HFF-Myc (cell line): ENCODE measurements around the gene ACSM6.

Experiments
- DNase-seq: peaks from one replicate; pipeline ENCODE4 v3.0.0-alpha.2; 2011; ENCODE audit warnings: low read depth; ENCODE audit errors: extremely low read depth
- H3K4me3 ChIP-seq: replicated peaks from 2 replicates; pipeline ENCODE4 v1.5.1; 2011; ENCODE audit warnings: low read depth, mild to moderate bottlenecking, control low read depth, low read length
- CTCF ChIP-seq: IDR thresholded peaks from 2 replicates; pipeline ENCODE4 v1.5.1; 2012; ENCODE audit warnings: mild to moderate bottlenecking, low read depth, low read length, control low read depth; ENCODE audit errors: missing control alignments

Gene ACSM6

DNA sequence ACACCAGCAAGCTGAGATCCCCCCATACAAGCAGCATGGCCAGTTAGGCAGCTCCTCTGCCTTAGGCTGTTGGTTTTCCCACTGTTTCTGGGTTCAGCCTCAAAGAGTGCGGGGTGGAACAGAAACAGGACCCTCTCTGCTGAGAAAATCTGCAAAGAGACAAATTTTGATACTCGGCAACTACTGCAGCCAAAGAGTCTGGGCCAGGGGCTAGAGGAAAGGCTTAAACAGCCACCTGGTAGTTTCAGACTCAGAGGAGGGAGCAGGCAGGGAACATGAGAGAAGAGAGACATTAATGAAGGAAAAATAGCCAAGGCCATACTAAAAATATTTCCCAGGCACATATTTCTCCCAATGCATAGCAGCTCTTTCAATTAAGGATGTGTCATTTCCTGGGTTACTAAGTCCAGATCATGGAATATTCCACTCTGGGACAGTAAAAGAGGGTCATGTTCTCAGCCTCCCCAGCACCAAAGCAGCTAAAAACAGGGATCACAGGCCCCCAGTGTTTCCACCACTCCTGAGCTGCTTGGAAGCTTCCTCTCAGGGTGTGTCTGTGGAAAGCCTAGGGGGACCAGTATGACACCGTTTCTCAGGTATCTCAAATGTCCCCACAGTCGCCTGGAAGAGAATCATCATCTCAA, 67.0 kb downstream of the ACSM6 start:
- no peak overlapping the region for H3K4me3 ChIP-seq
- no peak for DNase-seq
- no peak for TF ChIP-seq CTCF

DNA sequence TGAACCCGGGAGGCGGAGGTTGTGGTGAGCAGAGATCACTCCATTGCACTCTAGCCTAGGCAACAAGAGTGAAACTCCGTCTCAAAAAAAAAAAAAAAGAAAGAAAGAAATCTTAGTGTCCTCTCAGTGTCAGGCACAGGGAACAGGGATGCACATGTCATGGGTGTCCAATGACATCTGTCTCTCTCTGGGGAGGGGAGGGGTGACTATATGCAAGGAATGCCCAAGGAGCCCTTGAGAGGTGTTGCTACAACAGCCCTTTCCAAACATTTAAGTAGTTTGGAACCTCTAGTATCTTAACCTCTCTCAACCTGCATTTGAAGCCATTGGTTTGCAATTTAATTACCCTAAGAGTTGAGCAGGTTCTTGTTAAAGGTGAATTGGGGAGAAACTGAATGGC, 67.9 kb downstream of the ACSM6 start:
- no peak overlapping the region for H3K4me3 ChIP-seq
- no peak for DNase-seq
- TF ChIP-seq CTCF, result no peak

GRCh38 chr10:95262763-95263518, 68.9 kb downstream of the ACSM6 start:
- H3K4me3 ChIP-seq, result no peak overlapping the region
- no peak for DNase-seq

GRCh38 chr10:95263864-95264226, 69.8 kb downstream of the ACSM6 start:
- no peak overlapping the region for H3K4me3 ChIP-seq
- no peak for DNase-seq
- TF ChIP-seq CTCF, result no peak

More at GRCh38 chr10:95262763-95263518, 68.9 kb downstream of the ACSM6 start:
- TF ChIP-seq CTCF, result no peak

DNA sequence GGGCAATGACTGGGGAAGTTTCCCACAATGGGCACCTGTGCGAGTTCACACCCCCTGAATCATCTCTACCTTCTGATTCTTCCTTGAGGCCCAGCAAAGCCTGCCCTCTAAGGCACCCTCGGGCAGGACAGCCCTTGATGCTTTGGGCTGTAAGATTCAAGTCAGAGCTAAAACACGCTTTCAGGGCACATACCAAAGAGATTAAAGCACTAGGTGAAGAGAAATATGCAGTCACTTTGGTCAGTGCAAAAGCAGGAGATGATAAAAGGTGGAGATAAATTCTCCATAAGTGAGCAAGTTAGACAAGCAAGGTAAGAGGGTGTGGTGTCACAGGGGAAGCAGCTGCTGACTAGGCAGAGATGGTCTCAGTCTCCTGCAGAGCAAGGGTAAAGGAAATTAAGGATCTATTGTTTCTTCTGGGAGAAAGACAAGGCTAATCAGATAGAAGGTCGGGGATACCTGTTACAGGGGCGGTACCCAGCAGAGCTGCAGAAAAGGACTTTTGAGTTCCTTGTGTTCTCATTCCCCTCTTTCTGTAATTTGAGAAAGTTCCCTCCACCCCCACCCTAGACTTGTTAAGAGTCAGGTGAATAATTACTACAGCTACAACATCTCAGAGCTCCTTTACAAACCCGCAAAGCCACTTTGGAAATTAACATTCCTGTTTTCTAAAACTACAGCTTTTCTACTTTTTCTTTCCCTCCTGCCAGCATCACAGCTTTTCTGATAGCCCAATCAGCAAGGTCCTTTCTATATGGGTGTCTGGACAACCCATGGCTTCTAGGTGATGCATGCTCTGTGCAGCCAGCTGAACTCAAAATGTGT, 70.4 kb downstream of the ACSM6 start:
- no peak overlapping the region for H3K4me3 ChIP-seq
- no peak for TF ChIP-seq CTCF
- no peak for DNase-seq

- no peak for TF ChIP-seq CTCF
- H3K4me3 ChIP-seq, result no peak overlapping the region
- no peak for DNase-seq
These were observed 71.5 kb downstream of the ACSM6 start for GRCh38 chr10:95265572-95265971.
